Astrocyte of the spinal cord (primary cell): ENCODE results near the gene CGB3.
"Not testable (repeated sequence)": the region's sequence is repeated elsewhere in the genome, so short reads cannot be mapped to it uniquely, and the experiment has no call there.

ENCODE experiments used
- DNase-seq: peaks from one replicate; pipeline ENCODE4 v3.0.0; 2011; ENCODE audit warnings: low read depth, low spot score
- H3K4me3 ChIP-seq: 2 replicates; pipeline ENCODE4 v1.5.1; 2011; ENCODE audit warnings: low read depth, mild to moderate bottlenecking, low read length, moderate library complexity
- CTCF ChIP-seq: IDR thresholded peaks from 2 replicates; pipeline ENCODE4 v1.5.1; 2012; ENCODE audit warnings: low read depth, mild to moderate bottlenecking, low read length, inconsistent platforms
- in situ Hi-C: cut with HindIII; loops from 2 replicates; pipeline ENCODE4 v1.10.0; 2017; ENCODE audit warnings: low sequenced_read_pairs

Gene CGB3

GRCh38 chr19:49036815-49037214 lies 12.7 kb upstream of the CGB3 start, which contains the start of gene CGB1:
CGB1 (minus strand) TSS chr19:49036895; CDS start chr19:49036711, 184 bp downstream.
- in situ Hi-C loops, H3K4me3 ChIP-seq, DNase-seq: not testable (repeated sequence)
- peak; percentile 42 for TF ChIP-seq CTCF

- in situ Hi-C loops, DNase-seq, H3K4me3 ChIP-seq: not testable (repeated sequence)
- peak; percentile 31 for TF ChIP-seq CTCF
Measured at GRCh38 chr19:49031642-49032301, 7.6 kb upstream of the CGB3 start, which contains the start of gene CGB2. CGB2 (plus strand) TSS chr19:49031890; CDS start chr19:49032096, 206 bp downstream.

- DNase-seq, H3K4me3 ChIP-seq, in situ Hi-C loops: not testable (repeated sequence)
Measured at GRCh38 chr19:49030323-49030722, 6.2 kb upstream of the CGB3 start.

- DNase-seq = peak; percentile 5
- H3K4me3 ChIP-seq, in situ Hi-C loops: not testable (repeated sequence)
Measured at GRCh38 chr19:49029749-49030148, 5.6 kb upstream of the CGB3 start.

- H3K4me3 ChIP-seq, DNase-seq, in situ Hi-C loops: not testable (repeated sequence)
Measured at GRCh38 chr19:49028686-49029085, 4.6 kb upstream of the CGB3 start.

- H3K4me3 ChIP-seq, DNase-seq, in situ Hi-C loops: not testable (repeated sequence)
Measured at GRCh38 chr19:49025599-49025998, 1.5 kb upstream of the CGB3 start.

GRCh38 chr19:49025088-49025487 lies 955 bp upstream of the CGB3 start:
- DNase-seq, in situ Hi-C loops, H3K4me3 ChIP-seq: not testable (repeated sequence)

- no peak overlapping the region for H3K4me3 ChIP-seq
- no peak for TF ChIP-seq CTCF
- in situ Hi-C loops = no loop called here
- no peak for DNase-seq
Measured at GRCh38 chr19:49022116-49022515, 2.0 kb downstream of the CGB3 start.

GRCh38 chr19:49020931-49021895 lies 2.9 kb downstream of the CGB3 start:
- no peak for DNase-seq
- in situ Hi-C loops = no loop called here
- TF ChIP-seq CTCF = no peak
- no peak overlapping the region for H3K4me3 ChIP-seq
